ENCODE measurements around the gene ANTXRL.
"Not testable (repeated sequence)": the region's sequence is repeated elsewhere in the genome, so short reads cannot be mapped to it uniquely, and the experiment has no call there.

ANTXRL gene

DNA sequence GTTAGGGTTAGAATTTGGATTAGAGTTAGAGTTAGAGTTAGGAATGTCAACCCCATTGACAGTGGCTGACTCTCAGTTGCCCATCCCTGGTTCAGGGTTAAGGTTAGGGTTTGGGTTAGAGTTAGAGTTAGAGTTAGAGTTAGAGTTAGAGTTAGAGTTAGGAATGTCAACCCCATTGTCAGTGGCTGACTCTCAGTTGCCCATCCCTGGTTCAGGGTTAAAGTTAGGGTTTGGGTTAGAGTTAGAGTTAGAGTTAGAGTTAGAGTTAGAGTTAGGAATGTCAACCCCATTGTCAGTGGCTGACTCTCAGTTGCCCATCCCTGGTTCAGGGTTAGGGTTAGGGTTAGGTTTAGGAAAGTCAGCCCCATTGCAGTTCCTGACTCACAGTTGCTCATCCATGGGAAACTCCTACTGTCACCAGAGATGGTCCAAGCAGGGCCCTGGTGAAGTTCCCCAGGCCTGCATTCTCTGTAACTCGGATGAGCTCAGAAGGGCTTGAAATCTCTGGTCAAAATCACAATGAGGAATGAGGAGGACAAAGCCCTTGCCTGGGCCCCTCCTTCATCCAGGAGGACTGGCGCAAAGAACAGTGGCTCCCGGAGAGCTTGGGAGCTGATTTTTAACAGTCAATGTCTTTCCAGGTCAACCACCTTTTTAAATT, 8.7 kb downstream of the ANTXRL start:
- H3K4me1 ChIP-seq (ENCODE audit: control insufficient read depth, insufficient read depth, low read length); H3K9ac ChIP-seq (ENCODE audit: low read length); H3K36me3 ChIP-seq (ENCODE audit: control insufficient read depth, insufficient read depth, low read length); H3K9me3 ChIP-seq (ENCODE audit: control insufficient read depth, low read length); H3K27me3 ChIP-seq (ENCODE audit: control insufficient read depth, insufficient read depth, low read length); H3K4me3 ChIP-seq (ENCODE audit: low read length): not testable (repeated sequence)

DNA sequence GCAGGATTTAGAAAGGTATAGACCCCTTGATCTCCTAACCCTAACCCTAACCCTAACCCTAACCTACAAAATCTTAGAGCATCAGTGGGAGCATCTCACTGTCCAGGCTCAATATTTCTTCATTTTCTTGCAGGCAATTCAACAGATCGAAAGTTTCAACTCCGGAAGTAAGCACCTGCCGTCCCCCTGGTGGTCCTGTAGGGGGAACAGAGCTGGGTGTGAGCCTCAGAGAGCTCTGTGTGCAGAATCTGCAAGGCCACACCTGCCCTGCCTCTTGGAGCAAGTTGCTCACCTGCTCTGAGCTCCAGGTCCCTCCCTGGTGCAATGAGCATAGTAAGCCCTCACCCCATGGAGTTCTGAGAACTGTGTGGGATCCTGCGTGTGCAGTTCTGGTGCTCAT, 9.3 kb downstream of the ANTXRL start:
- H3K27me3 ChIP-seq (ENCODE audit: control insufficient read depth, insufficient read depth, low read length); H3K9me3 ChIP-seq (ENCODE audit: control insufficient read depth, low read length); H3K4me1 ChIP-seq (ENCODE audit: control insufficient read depth, insufficient read depth, low read length); H3K36me3 ChIP-seq (ENCODE audit: control insufficient read depth, insufficient read depth, low read length); H3K4me3 ChIP-seq (ENCODE audit: low read length); H3K9ac ChIP-seq (ENCODE audit: low read length): not testable (repeated sequence)

DNA sequence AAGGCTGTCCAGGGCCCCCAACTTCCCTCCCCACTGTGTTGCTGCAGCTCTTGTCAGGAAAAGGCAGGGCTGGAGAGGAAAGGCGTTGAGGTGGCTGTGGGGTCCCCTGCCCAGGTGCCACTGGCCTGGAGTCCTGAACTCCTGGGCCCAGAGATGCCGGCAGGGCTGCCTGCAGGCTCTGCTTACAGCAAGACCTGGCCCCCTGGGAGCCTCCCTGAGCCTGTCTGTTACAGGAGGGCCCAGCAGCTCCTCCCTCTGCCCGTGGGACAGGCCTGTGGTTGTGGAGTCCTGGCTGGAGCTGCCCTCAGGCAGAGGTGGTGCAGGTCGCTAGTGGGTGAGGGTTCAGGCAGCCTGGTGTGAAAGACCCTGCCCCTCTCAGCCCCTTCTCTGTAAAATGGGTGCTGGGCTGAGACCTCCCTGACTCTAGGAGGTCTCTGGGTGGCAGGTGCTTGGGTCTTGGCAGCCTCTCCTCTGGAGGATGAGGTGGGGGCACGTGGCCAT, 9.9 kb downstream of the ANTXRL start:
- no peaks in the 10 kb centered on the region for H3K36me3 ChIP-seq (ENCODE audit: control insufficient read depth, insufficient read depth, low read length)
- H3K9me3 ChIP-seq (ENCODE audit: control insufficient read depth, low read length) = no peaks in the 10 kb centered on the region
- no peaks in the 10 kb centered on the region for H3K4me1 ChIP-seq (ENCODE audit: control insufficient read depth, insufficient read depth, low read length)
- H3K4me3 ChIP-seq (ENCODE audit: low read length) = no peak overlapping the region
- no peak overlapping the region for H3K9ac ChIP-seq (ENCODE audit: low read length)
- peaks cover 3% of the 10 kb centered on the region for H3K27me3 ChIP-seq (ENCODE audit: control insufficient read depth, insufficient read depth, low read length)

DNA sequence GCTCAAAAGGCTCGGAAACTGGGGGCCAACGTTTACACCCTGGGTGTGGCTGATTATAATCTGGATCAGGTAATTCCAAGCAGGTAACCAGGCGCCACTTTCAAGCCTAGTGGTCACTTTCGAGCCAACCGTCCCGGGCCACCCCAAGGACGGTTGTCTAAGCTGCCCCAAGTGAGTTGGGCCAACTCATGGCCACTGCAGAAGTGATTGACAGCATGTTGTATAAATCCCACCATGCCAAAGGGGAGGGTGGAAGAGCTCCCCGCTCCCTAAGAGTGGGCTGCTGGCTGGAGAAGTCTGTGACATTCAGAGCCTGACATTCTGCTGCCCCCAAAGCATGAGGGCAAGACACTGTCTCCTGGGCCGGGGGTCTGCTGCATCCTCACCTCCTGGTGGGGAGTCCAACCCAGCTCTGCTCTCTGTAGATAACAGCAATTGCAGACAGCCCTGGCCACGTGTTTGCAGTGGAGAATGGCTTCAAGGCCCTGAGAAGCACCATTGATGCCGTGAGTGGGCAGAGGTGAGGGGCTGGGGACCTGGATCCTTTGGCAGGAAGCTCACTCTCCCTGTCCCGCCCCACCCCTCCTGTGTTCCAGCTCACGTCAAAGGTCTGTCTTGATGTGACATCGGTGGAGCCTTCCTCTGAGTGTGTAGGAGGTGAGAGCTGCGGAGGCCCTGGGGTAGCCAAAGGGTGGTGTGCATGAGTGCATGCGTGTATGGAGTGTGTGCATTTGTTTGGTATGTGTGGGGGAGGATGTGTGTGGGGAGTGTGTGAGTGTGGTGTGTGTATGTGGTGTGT, 10.8 kb downstream of the ANTXRL start:
- H3K27me3 ChIP-seq (ENCODE audit: control insufficient read depth, insufficient read depth, low read length) = peaks cover under 1% of the 10 kb centered on the region
- H3K9ac ChIP-seq (ENCODE audit: low read length) = no peak overlapping the region
- no peaks in the 10 kb centered on the region for H3K36me3 ChIP-seq (ENCODE audit: control insufficient read depth, insufficient read depth, low read length)
- no peak overlapping the region for H3K4me3 ChIP-seq (ENCODE audit: low read length)
- H3K9me3 ChIP-seq (ENCODE audit: control insufficient read depth, low read length) = no peaks in the 10 kb centered on the region
- no peaks in the 10 kb centered on the region for H3K4me1 ChIP-seq (ENCODE audit: control insufficient read depth, insufficient read depth, low read length)

DNA sequence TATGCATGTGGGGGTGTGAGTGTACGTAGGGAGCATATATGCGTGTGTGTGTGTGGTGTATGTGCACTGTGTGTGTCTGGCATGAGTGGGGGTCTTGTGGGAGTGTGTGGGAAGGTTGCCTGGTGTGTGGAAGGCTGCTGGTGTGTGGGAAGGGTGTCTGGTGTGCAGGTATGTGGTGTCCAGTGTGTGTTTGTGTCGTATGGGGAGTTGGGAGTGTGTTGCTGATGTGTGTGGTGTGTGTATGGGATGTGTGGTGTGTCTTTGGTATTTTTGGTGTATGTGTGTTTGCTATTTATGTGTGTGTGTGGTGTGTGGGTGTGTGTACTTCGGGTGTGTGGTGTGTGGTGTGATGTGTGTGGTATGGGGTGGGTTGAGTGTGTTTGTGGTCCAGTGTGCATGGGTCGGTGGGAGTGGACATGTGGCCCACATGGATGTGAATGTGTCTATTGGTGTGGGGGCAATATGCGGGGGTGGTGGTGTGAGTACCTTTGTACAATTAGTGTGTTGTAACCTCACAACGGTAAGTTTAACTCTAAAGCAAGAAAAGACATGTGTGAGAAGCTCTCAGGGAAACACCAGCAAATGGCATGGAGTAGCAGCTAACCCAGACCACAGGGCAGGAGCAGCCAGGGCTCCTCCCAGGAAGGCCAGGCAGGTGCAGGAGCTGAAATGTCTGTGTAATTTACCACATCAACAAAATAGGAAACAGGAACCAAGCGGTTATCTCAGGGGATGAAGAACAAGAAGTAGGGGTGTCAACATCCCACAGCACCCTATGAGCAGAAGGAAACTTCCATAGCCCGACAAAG, 11.9 kb downstream of the ANTXRL start:
- H3K4me1 ChIP-seq (ENCODE audit: control insufficient read depth, insufficient read depth, low read length) = no peaks in the 10 kb centered on the region
- H3K9me3 ChIP-seq (ENCODE audit: control insufficient read depth, low read length) = no peaks in the 10 kb centered on the region
- H3K27me3 ChIP-seq (ENCODE audit: control insufficient read depth, insufficient read depth, low read length) = no peaks in the 10 kb centered on the region
- H3K9ac ChIP-seq (ENCODE audit: low read length) = no peak overlapping the region
- H3K36me3 ChIP-seq (ENCODE audit: control insufficient read depth, insufficient read depth, low read length) = no peaks in the 10 kb centered on the region
- no peak overlapping the region for H3K4me3 ChIP-seq (ENCODE audit: low read length)

DNA sequence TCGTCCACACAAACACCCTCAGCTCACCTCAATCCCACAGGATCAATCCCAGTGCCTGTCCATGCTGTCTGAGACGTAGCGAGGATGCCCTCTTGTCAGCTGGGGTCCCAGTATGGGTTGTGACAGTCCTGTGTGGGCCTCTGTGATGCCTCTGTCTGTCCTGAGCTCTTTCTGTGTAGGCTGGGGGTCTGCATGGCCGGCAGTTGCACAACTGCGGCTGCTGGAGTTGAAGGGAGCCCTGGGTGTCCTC, 12.4 kb downstream of the ANTXRL start:
- no peaks in the 10 kb centered on the region for H3K4me1 ChIP-seq (ENCODE audit: control insufficient read depth, insufficient read depth, low read length)
- H3K27me3 ChIP-seq (ENCODE audit: control insufficient read depth, insufficient read depth, low read length) = no peaks in the 10 kb centered on the region
- H3K9ac ChIP-seq (ENCODE audit: low read length) = no peak overlapping the region
- no peaks in the 10 kb centered on the region for H3K36me3 ChIP-seq (ENCODE audit: control insufficient read depth, insufficient read depth, low read length)
- no peaks in the 10 kb centered on the region for H3K9me3 ChIP-seq (ENCODE audit: control insufficient read depth, low read length)
- no peak overlapping the region for H3K4me3 ChIP-seq (ENCODE audit: low read length)

DNA sequence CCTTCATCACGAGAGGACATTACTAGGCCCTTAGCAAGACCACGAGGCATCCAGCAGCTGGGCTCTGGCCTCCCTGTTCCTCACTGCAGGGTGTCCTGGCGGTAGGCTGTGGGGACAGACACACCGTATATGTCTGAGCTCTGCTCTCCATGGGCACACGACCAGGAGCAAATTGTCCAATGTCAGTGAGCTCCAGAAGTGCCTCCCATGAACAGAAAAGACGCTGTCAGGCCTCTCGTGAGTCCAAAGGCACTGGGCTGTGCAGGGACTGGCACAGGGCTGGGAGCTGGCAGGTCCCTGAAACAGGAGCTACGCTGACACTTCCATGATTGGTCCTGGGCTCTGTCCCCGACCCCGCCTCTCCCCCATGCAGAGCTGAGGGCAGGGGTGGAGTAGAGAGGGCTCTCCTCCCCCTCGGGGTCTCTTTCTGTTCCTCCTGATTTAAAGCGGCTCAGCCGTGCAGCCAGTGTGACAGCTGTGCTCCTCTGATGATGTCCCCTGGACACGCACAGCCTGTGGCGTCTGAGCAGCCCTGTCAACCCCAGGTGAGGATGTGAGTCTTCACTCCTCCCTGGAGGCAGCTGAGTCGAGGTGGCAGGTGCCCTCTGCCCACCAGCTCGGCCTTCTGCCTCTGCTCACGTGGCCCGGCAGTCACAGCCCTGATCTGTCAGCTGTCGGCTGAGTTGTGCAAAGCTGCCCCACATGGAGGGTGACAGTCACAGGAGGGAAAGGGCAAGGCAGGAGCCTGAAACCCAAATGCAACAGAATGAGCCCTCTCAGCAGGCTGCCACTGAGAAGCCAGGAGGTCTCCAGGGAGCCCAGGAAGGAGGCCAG, 13.0 kb downstream of the ANTXRL start:
- no peak overlapping the region for H3K9ac ChIP-seq (ENCODE audit: low read length)
- H3K4me1 ChIP-seq (ENCODE audit: control insufficient read depth, insufficient read depth, low read length) = no peaks in the 10 kb centered on the region
- no peaks in the 10 kb centered on the region for H3K9me3 ChIP-seq (ENCODE audit: control insufficient read depth, low read length)
- no peaks in the 10 kb centered on the region for H3K27me3 ChIP-seq (ENCODE audit: control insufficient read depth, insufficient read depth, low read length)
- H3K36me3 ChIP-seq (ENCODE audit: control insufficient read depth, insufficient read depth, low read length) = no peaks in the 10 kb centered on the region
- no peak overlapping the region for H3K4me3 ChIP-seq (ENCODE audit: low read length)

DNA sequence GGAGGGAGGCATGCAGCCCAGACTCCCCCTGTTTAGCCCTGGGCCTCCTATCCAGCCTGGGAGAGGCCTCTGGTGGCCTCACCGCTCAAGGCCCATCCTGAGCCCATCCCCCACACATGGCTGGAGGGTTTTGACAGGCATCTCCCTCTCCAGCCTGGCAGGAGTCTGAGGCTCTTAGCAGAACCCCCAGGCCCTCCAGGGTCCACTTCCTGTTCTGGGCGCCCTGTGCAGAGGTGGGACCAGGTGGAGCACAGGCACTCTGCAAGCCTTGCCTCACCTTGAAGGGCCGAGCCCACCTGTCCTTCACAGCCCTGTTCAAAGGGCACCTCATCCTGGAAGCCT, 13.5 kb downstream of the ANTXRL start:
- not testable (repeated sequence) for H3K4me3 ChIP-seq (ENCODE audit: low read length); H3K4me1 ChIP-seq (ENCODE audit: control insufficient read depth, insufficient read depth, low read length); H3K36me3 ChIP-seq (ENCODE audit: control insufficient read depth, insufficient read depth, low read length); H3K9me3 ChIP-seq (ENCODE audit: control insufficient read depth, low read length); H3K27me3 ChIP-seq (ENCODE audit: control insufficient read depth, insufficient read depth, low read length); H3K9ac ChIP-seq (ENCODE audit: low read length)

DNA sequence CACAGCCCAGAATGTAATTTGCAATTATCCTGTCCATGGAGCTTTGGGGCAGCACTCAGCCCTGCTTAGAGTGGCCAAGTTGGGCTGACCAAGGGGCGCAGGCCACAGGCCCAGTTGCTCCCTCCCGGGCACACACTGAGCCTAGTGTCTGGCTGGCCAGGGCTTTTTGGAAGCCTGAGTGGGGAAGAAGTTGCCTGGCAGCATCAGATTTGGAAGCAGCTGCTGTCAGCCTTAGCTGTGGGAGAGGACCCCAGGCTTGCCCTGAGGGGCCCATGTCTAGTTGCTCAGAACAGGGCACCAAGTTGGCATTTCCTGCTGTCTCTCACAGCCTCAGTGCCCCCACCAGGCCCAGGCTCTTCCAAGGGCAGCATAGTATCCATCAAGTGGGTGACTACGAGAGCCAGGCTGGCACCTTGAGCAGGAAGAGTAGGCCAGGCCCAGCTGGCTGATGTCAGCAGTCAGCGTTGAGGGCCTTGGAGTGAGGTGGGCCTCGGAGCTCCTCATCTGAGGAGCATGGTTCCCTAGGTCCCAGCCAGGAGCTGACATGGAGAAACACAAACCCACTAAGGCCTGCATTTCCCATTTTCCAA, 14.4 kb downstream of the ANTXRL start:
- Histone ChIP-seq H3K4me3 (ENCODE audit: low read length) (no peak overlapping the region), H3K36me3 (ENCODE audit: control insufficient read depth, insufficient read depth, low read length) (no peaks in the 10 kb centered on the region), H3K4me1 (ENCODE audit: control insufficient read depth, insufficient read depth, low read length) (no peaks in the 10 kb centered on the region), H3K9ac (ENCODE audit: low read length) (no peak overlapping the region), H3K9me3 (ENCODE audit: control insufficient read depth, low read length) (no peaks in the 10 kb centered on the region), H3K27me3 (ENCODE audit: control insufficient read depth, insufficient read depth, low read length) (no peaks in the 10 kb centered on the region)

DNA sequence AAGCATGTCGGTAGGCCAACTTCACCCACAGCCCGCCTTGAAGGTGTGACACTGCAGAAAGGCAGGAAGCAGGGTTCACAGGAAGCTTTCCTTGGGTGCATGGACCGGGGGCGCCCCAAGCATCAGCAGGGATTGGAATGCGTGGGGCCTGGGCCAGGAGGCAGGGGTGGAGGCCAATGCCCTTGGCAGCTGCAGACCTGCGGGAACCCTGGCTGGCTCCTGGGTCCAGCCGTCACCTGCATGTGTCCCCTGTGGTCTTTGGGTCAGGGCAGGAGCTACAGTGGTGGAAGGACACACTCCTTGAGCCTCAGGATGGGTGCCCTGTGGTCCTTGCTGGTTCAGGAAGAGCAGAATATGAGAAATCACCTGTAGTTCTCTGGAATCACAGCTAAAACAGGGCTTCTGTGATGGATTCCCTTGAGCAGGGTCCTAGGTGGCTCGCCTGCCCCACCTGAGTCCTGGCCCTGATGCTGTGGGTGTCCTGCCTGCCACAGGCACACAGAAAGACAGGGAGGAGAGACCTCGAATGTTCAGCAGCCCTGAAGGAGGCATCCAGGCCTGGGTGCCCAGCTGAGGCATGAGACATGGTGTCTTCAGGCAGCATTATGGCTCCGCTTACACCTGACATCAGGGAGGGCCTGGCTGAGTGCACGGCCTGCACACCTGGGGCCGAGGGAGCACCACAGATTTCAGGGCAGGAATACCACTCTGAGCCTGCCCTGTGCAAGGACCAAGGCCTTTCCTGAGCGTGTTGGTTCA, 15.1 kb downstream of the ANTXRL start:
- Histone ChIP-seq H3K4me3 (ENCODE audit: low read length) (no peak overlapping the region), H3K9me3 (ENCODE audit: control insufficient read depth, low read length) (no peaks in the 10 kb centered on the region), H3K9ac (ENCODE audit: low read length) (no peak overlapping the region), H3K27me3 (ENCODE audit: control insufficient read depth, insufficient read depth, low read length) (no peaks in the 10 kb centered on the region), H3K4me1 (ENCODE audit: control insufficient read depth, insufficient read depth, low read length) (no peaks in the 10 kb centered on the region), H3K36me3 (ENCODE audit: control insufficient read depth, insufficient read depth, low read length) (no peaks in the 10 kb centered on the region)

DNA sequence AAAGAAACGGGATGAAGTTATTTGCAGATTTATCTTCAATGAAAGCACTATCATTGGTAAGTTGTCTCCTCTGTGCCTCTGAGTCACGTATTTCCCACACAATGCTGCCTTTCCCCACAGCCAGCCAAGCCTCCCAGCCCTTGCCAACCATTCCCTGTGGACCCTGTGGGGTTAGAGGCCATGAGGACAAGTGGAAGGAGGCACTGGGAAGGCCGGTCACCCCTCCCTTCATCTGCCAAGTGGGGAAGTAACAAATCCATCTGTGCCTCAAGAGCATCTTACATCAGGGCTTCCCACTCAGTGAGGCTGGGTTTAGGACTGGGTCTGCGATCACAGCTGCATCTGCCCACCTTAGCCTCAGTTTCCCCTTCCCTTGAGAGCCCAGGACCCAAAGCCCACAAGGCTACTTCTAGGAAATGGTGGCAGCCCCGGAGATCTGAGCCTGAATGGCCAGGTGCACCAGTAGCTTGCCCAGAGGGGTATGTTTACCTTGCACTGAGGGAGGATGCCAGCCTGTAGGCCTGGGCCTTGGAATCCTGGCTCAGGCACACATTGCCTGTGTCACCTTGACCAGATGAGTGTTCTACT, 16.1 kb downstream of the ANTXRL start:
- H3K9ac ChIP-seq (ENCODE audit: low read length); H3K4me1 ChIP-seq (ENCODE audit: control insufficient read depth, insufficient read depth, low read length); H3K4me3 ChIP-seq (ENCODE audit: low read length); H3K27me3 ChIP-seq (ENCODE audit: control insufficient read depth, insufficient read depth, low read length); H3K36me3 ChIP-seq (ENCODE audit: control insufficient read depth, insufficient read depth, low read length); H3K9me3 ChIP-seq (ENCODE audit: control insufficient read depth, low read length): not testable (repeated sequence)
